IPS-15b (cell line): ENCODE data around the gene CRK.
"Not testable (repeated sequence)": the region's sequence is repeated elsewhere in the genome, so short reads cannot be mapped to it uniquely, and the experiment has no call there.

ENCODE experiments used
- H3K27me3 ChIP-seq: one replicate; pipeline ENCODE4 v1.6.1; 2013; ENCODE audit warnings: low read length; ENCODE audit not compliant: control insufficient read depth, insufficient read depth
- H3K36me3 ChIP-seq: one replicate; pipeline ENCODE4 v1.6.1; 2013; ENCODE audit warnings: low read length; ENCODE audit not compliant: control insufficient read depth, insufficient read depth
- H3K4me1 ChIP-seq: one replicate; pipeline ENCODE4 v1.6.1; 2013; ENCODE audit warnings: mild to moderate bottlenecking, low read length; ENCODE audit not compliant: control insufficient read depth, insufficient read depth
- H3K4me3 ChIP-seq: one replicate; pipeline ENCODE4 v1.5.1; 2013; ENCODE audit warnings: low read depth, low read length
- H3K9ac ChIP-seq: one replicate; pipeline ENCODE4 v1.6.1; 2013; ENCODE audit warnings: low read depth, mild to moderate bottlenecking, low read length
- H3K9me3 ChIP-seq: one replicate; pipeline ENCODE4 v1.6.1; 2013; ENCODE audit warnings: mild to moderate bottlenecking, low read length; ENCODE audit not compliant: control insufficient read depth, insufficient read depth

Gene CRK

GRCh38 chr17:1387490-1388227 lies 68.4 kb downstream of the CRK start:
- not testable (repeated sequence) for H3K36me3 ChIP-seq, H3K9ac ChIP-seq, H3K4me3 ChIP-seq, H3K9me3 ChIP-seq, H3K27me3 ChIP-seq
- peaks cover 15% of the 10 kb centered on the region for H3K4me1 ChIP-seq

- not testable (repeated sequence) for H3K9me3 ChIP-seq, H3K4me3 ChIP-seq, H3K9ac ChIP-seq, H3K27me3 ChIP-seq, H3K36me3 ChIP-seq
- H3K4me1 ChIP-seq, result peaks cover 13% of the 10 kb centered on the region
Observed at GRCh38 chr17:1386675-1387190, 69.3 kb downstream of the CRK start.

- Histone ChIP-seq H3K9ac (no peak overlapping the region), H3K4me1 (peaks cover 17% of the 10 kb centered on the region), H3K36me3 (no peaks in the 10 kb centered on the region)
Observed at GRCh38 chr17:1386265-1386664, 69.8 kb downstream of the CRK start.

DNA sequence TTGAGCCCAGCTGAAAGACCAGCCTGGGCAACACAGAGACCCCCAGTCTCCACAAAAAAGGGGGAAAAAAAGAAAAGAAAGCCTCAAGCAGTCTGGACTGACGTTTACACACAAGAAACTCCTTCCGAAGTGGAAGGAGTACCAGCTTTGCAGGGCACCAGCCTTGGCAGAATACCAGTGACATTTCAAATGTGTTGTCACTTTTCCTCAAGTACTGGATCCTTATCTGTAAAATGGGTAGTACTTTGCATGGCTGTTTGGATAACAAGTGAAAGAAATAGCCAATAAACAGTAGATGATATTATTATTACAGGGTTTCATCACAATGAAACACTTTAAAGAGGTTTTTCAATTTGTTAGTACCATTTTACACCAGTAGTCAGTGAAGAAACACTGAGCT lies 70.2 kb downstream of the CRK start:
- Histone ChIP-seq H3K9me3 (no peaks in the 10 kb centered on the region), H3K27me3 (no peaks in the 10 kb centered on the region), H3K36me3 (no peaks in the 10 kb centered on the region), H3K4me1 (peaks cover 19% of the 10 kb centered on the region), H3K4me3 (no peak overlapping the region), H3K9ac (no peak overlapping the region)

More at GRCh38 chr17:1386265-1386664, 69.8 kb downstream of the CRK start:
- H3K27me3 ChIP-seq, result no peaks in the 10 kb centered on the region
- no peak overlapping the region for H3K4me3 ChIP-seq
- H3K9me3 ChIP-seq, result no peaks in the 10 kb centered on the region

- no peaks in the 10 kb centered on the region for H3K36me3 ChIP-seq
- no peak overlapping the region for H3K4me3 ChIP-seq
- H3K9ac ChIP-seq, result no peak overlapping the region
- H3K27me3 ChIP-seq, result no peaks in the 10 kb centered on the region
- H3K4me1 ChIP-seq, result peaks cover 20% of the 10 kb centered on the region
- H3K9me3 ChIP-seq, result no peaks in the 10 kb centered on the region
Observed at GRCh38 chr17:1384905-1385435, 71.1 kb downstream of the CRK start.

GRCh38 chr17:1379930-1380313 lies 76.1 kb downstream of the CRK start:
- Histone ChIP-seq H3K9ac (no peak overlapping the region), H3K4me1 (peaks cover 12% of the 10 kb centered on the region), H3K27me3 (no peaks in the 10 kb centered on the region), H3K4me3 (no peak overlapping the region), H3K36me3 (no peaks in the 10 kb centered on the region), H3K9me3 (no peaks in the 10 kb centered on the region)

DNA sequence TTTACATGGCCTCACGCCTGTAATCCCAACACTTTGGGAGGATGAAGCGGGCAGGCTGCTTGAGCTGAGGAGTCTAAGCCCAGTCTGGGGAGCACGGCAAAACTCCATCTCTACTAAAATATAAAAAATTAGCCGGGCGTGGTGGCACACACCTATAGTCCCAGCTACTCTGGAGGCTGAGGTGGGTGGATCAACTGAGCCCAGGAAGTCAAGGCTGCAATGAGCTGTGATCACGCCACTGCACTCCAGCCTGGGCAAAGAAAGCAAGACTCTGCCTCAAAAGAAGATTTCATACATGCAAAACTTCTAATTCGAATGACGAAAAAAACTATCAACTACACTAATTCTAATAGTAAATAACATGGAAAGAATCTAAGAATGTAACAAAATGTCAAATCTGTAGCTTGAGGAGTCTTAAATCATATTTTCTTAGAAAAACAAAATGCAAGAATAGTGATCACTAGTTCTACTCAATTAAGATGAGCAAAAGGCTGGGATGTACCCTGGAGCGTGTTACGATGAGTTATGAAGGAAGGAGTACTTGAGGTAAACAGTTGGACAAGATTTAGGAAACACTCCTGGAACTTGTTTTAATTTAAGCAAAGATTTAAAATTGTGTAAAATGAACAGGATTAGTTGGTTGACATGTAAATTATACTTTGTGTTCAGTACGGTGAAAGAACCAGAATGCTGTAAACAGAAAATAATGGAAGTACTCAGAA lies 76.7 kb downstream of the CRK start:
- no peak overlapping the region for H3K9ac ChIP-seq
- H3K4me1 ChIP-seq, result peaks cover 12% of the 10 kb centered on the region
- no peak overlapping the region for H3K4me3 ChIP-seq
- no peaks in the 10 kb centered on the region for H3K36me3 ChIP-seq
- H3K9me3 ChIP-seq, result no peaks in the 10 kb centered on the region
- H3K27me3 ChIP-seq, result no peaks in the 10 kb centered on the region

DNA sequence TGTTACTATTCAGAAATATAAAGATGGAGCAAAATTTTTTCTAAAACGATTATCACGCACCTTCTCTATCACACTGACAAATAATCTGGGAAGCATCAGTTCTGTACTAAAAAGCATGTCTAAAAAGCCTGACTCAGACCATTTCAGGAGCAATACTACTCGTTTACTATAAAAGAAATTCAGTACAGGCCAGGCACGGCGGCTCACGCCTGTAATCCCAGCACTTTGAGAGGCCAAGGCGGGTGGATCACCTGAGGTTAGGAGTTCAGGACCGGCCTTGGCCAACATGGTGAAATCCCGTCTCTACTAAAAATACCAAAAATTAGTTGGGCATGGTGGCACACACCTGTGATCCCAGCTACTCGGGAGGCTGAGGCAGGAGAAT lies 77.6 kb downstream of the CRK start:
- H3K4me1 ChIP-seq, result peaks cover 12% of the 10 kb centered on the region
- H3K9ac ChIP-seq, H3K27me3 ChIP-seq, H3K4me3 ChIP-seq, H3K9me3 ChIP-seq, H3K36me3 ChIP-seq: not testable (repeated sequence)

- H3K36me3 ChIP-seq, result peaks cover 4% of the 10 kb centered on the region
- no peak overlapping the region for H3K9ac ChIP-seq
- no peaks in the 10 kb centered on the region for H3K27me3 ChIP-seq
- H3K4me1 ChIP-seq, result peaks cover 15% of the 10 kb centered on the region
- no peak overlapping the region for H3K4me3 ChIP-seq
- H3K9me3 ChIP-seq, result no peaks in the 10 kb centered on the region
Observed at GRCh38 chr17:1377334-1377733, 78.7 kb downstream of the CRK start.

DNA sequence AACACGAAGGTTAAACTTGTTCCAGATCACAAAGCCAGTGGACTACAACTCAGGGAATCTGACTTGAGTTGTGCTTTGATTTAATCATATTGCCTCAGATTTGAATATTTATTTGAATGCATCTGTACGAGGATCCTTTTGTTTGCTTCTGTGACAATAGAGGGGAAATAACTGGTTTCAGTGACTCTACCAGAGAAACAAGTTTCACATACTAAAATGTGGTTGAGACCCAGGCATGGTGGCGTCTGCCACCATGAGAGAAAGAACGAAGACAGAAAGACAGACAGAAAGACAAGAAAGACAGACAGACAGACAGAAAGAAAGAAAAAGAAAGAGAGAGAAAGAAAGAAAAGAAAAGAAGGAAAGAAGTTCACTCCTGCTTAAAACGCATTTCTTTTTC lies 80.0 kb downstream of the CRK start:
- no peak overlapping the region for H3K4me3 ChIP-seq
- H3K4me1 ChIP-seq, result peaks cover 11% of the 10 kb centered on the region
- peaks cover 4% of the 10 kb centered on the region for H3K36me3 ChIP-seq
- H3K9ac ChIP-seq, result no peak overlapping the region
- no peaks in the 10 kb centered on the region for H3K27me3 ChIP-seq
- H3K9me3 ChIP-seq, result no peaks in the 10 kb centered on the region

GRCh38 chr17:1375615-1376014 lies 80.4 kb downstream of the CRK start:
- H3K4me1 ChIP-seq, result peaks cover 6% of the 10 kb centered on the region
- peaks cover 4% of the 10 kb centered on the region for H3K36me3 ChIP-seq
- H3K9ac ChIP-seq, result no peak overlapping the region
- no peaks in the 10 kb centered on the region for H3K27me3 ChIP-seq
- H3K9me3 ChIP-seq, result no peaks in the 10 kb centered on the region
- H3K4me3 ChIP-seq, result no peak overlapping the region
